ENCODE results near the gene PCGF3.

Gene PCGF3

DNA sequence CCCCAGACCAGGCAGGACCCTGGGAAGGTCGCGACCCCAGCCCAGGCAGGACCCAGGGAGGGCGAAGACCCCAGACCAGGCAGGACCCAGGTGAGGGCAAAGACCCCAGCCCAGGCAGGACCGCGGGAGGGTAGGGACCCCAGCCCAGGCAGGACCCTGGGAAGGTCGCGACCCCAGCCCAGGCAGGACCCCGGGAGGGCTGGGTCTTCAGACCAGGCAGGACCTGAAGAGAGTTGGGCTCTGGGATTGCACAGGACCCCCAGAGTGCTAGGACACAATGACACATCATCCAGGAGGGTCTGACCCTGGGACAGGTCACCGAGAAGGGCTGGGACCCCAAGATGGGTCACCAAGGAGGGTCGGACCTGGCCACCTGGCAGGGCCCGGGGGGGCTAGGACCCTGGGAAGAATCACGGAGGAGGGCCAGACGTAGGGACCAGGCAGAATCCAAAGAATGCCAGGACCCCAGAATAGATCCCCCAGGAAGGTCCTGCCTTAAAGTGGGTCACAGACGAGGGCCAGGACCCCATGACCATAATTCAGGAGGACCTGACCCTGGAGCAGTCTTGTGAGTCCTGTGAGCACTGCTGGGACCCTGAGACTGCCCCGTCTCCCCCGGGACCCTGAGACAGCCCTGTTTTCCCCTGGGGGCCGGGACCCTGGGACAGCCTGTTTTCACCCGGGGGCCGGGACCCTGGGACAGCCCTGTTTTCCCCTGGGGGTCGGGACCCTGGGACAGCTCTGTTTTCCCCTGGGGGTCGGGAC, 1.4 kb downstream of the PCGF3 start:
- ChIA-PET CTCF (no interaction called here), POLR2A (no interaction called here)
- Histone ChIP-seq H3K4me3 (ENCODE audit: low read depth, low read length) (peak overlapping the region; percentile 29), H3K4me1 (ENCODE audit: control insufficient read depth, insufficient read depth, low read length) (no peaks in the 10 kb centered on the region), H3K9me3 (ENCODE audit: control insufficient read depth, insufficient read depth, low read depth, low read length) (no peaks in the 10 kb centered on the region), H3K36me3 (ENCODE audit: control insufficient read depth in 2 of 2, insufficient read depth in 1 of 2, low read length in 2 of 2) (peaks cover 0 to 26% of the 10 kb centered on the region in 2 experiments; a peak in 1 of 3 replicates), H3K27ac (ENCODE audit: extremely low read depth, low read depth, low read length) (no peak overlapping the region)
- TF ChIP-seq BCL11B (tag by site-specific recombination; IDR thresholded peaks at IDR 0.05; ENCODE audit: low read depth) (0 out of 2 replicates have a peak, but pooled peaks have one; percentile 19), ZNF335 (tag by site-specific recombination; conservative IDR thresholded peaks at IDR 0.05) (peak; percentile 52), REST (tag by site-specific recombination; IDR thresholded peaks at IDR 0.05) (no peak), GLIS1 (tag by site-specific recombination; IDR thresholded peaks at IDR 0.05) (peak; percentile 47; the same call in 1 of the 2 replicates), ZNF571 (tag by site-specific recombination; IDR thresholded peaks at IDR 0.05) (no peak), PRDM6 (tag by site-specific recombination; IDR thresholded peaks at IDR 0.05) (no peak), IKZF3 (tag by site-specific recombination; IDR thresholded peaks at IDR 0.05) (no peak), GLIS2 (tag by site-specific recombination; IDR thresholded peaks at IDR 0.05) (peak; percentile 65), ZNF843 (tag by site-specific recombination; IDR thresholded peaks at IDR 0.05) (no peak)
- TF ChIP-seq, protein P1, sequence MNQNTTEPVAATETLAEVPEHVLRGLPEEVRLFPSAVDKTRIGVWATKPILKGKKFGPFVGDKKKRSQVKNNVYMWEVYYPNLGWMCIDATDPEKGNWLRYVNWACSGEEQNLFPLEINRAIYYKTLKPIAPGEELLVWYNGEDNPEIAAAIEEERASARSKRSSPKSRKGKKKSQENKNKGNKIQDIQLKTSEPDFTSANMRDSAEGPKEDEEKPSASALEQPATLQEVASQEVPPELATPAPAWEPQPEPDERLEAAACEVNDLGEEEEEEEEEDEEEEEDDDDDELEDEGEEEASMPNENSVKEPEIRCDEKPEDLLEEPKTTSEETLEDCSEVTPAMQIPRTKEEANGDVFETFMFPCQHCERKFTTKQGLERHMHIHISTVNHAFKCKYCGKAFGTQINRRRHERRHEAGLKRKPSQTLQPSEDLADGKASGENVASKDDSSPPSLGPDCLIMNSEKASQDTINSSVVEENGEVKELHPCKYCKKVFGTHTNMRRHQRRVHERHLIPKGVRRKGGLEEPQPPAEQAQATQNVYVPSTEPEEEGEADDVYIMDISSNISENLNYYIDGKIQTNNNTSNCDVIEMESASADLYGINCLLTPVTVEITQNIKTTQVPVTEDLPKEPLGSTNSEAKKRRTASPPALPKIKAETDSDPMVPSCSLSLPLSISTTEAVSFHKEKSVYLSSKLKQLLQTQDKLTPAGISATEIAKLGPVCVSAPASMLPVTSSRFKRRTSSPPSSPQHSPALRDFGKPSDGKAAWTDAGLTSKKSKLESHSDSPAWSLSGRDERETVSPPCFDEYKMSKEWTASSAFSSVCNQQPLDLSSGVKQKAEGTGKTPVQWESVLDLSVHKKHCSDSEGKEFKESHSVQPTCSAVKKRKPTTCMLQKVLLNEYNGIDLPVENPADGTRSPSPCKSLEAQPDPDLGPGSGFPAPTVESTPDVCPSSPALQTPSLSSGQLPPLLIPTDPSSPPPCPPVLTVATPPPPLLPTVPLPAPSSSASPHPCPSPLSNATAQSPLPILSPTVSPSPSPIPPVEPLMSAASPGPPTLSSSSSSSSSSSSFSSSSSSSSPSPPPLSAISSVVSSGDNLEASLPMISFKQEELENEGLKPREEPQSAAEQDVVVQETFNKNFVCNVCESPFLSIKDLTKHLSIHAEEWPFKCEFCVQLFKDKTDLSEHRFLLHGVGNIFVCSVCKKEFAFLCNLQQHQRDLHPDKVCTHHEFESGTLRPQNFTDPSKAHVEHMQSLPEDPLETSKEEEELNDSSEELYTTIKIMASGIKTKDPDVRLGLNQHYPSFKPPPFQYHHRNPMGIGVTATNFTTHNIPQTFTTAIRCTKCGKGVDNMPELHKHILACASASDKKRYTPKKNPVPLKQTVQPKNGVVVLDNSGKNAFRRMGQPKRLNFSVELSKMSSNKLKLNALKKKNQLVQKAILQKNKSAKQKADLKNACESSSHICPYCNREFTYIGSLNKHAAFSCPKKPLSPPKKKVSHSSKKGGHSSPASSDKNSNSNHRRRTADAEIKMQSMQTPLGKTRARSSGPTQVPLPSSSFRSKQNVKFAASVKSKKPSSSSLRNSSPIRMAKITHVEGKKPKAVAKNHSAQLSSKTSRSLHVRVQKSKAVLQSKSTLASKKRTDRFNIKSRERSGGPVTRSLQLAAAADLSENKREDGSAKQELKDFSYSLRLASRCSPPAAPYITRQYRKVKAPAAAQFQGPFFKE (tag by site-specific recombination; IDR thresholded peaks at IDR 0.05; ENCODE audit: borderline replicate concordance) = no peak

- POLR2A ChIA-PET = no interaction called here
- H3K9me3 ChIP-seq (ENCODE audit: control insufficient read depth, insufficient read depth, low read depth, low read length) = no peaks in the 10 kb centered on the region
- H3K27ac ChIP-seq (ENCODE audit: extremely low read depth, low read depth, low read length) = no peak overlapping the region
- CTCF ChIA-PET = no interaction called here
- TF ChIP-seq, protein P2, sequence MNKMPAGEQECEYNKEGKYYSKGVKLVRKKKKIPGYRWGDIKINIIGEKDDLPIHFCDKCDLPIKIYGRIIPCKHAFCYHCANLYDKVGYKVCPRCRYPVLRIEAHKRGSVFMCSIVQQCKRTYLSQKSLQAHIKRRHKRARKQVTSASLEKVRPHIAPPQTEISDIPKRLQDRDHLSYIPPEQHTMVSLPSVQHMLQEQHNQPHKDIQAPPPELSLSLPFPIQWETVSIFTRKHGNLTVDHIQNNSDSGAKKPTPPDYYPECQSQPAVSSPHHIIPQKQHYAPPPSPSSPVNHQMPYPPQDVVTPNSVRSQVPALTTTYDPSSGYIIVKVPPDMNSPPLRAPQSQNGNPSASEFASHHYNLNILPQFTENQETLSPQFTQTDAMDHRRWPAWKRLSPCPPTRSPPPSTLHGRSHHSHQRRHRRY (tag by site-specific recombination; IDR thresholded peaks at IDR 0.05) = no peak
- TF ChIP-seq WT1 (tag by site-specific recombination; IDR thresholded peaks at IDR 0.05) (no peak), REST (tag by site-specific recombination; IDR thresholded peaks at IDR 0.05) (no peak), ZNF529 (tag by site-specific recombination; IDR thresholded peaks at IDR 0.05; ENCODE audit: insufficient replicate concordance) (no peak), ZNF624 (tag by site-specific recombination; IDR thresholded peaks at IDR 0.05) (no peak), GLIS2 (tag by site-specific recombination; IDR thresholded peaks at IDR 0.05) (no peak)
- no peak overlapping the region for H3K4me3 ChIP-seq (ENCODE audit: low read depth, low read length)
- peaks cover 0 to 27% of the 10 kb centered on the region in 2 experiments; a peak in 1 of 3 replicates for H3K36me3 ChIP-seq (ENCODE audit: control insufficient read depth in 2 of 2, insufficient read depth in 1 of 2, low read length in 2 of 2)
- no peaks in the 10 kb centered on the region for H3K4me1 ChIP-seq (ENCODE audit: control insufficient read depth, insufficient read depth, low read length)
Observed at GRCh38 chr4:707929-708630, 2.4 kb downstream of the PCGF3 start.
